Renal pelvis (tissue), 12 donors: ENCODE measurements around the gene LIN37. TPM values are rescaled to one million over a fixed set of nuclear protein-coding genes. Genes with fewer than 3 reads are reported as not detected.

Source experiments
- DNase-seq: peaks from one replicate; pipeline ENCODE4 v3.0.0-alpha.2; 2013
- long read RNA-seq, 16 experiments: transcript quantifications; one replicate each; lab custom pipeline, GENCODE V29; 2026
- polyA plus RNA-seq, 3 donors: library from polyadenylated mRNA; unstranded; fragments of 120-200 nt; gene quantifications; one replicate each; pipeline ENCODE4 v1.2.1, GENCODE V29; 2013; ENCODE audit not compliant: insufficient read length in 3 of 3

Gene LIN37, protein sequence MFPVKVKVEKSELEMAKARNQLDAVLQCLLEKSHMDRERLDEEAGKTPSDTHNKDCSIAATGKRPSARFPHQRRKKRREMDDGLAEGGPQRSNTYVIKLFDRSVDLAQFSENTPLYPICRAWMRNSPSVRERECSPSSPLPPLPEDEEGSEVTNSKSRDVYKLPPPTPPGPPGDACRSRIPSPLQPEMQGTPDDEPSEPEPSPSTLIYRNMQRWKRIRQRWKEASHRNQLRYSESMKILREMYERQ
- polyA plus RNA-seq: 10 to 100 TPM; 13.1 to 14.0 (median 13.8) TPM
- long read RNA-seq, donor 1, partial matches to known transcripts: 0 of 3 reads
- long read RNA-seq, donor 1, other reads (novel, unspliced or antisense): 0 of 3 reads
- long read RNA-seq, donor 2, partial matches to known transcripts: 0 of 3 reads
- long read RNA-seq, donor 2, other reads (novel, unspliced or antisense): 0 of 3 reads
- long read RNA-seq, donor 3, transcript LIN37-201 (9 exons, 1,150 nt): major isoform, 7 of 7 reads
- long read RNA-seq, donor 3, partial matches to known transcripts: 0 of 7 reads
- long read RNA-seq, donor 3, other reads (novel, unspliced or antisense): 0 of 7 reads
- long read RNA-seq, donor 4, partial matches to known transcripts: 0 of 3 reads
- long read RNA-seq, donor 4, other reads (novel, unspliced or antisense): 0 of 3 reads
- long read RNA-seq, donor 5, partial matches to known transcripts: 0 of 3 reads
- long read RNA-seq, donor 5, other reads (novel, unspliced or antisense): 0 of 3 reads
- long read RNA-seq, donor 6, partial matches to known transcripts: 0 of 4 reads
- long read RNA-seq, donor 6, other reads (novel, unspliced or antisense): 0 of 4 reads
- long read RNA-seq, donor 7, partial matches to known transcripts: 0 of 2 reads
- long read RNA-seq, donor 7, other reads (novel, unspliced or antisense): 0 of 2 reads
- long read RNA-seq, donor 8, partial matches to known transcripts: 0 of 2 reads
- long read RNA-seq, donor 8, other reads (novel, unspliced or antisense): 0 of 2 reads
- long read RNA-seq, donor 9, partial matches to known transcripts: 0 of 2 reads
- long read RNA-seq, donor 9, other reads (novel, unspliced or antisense): 0 of 2 reads
- long read RNA-seq, donor 10, partial matches to known transcripts: 0 of 1 reads
- long read RNA-seq, donor 10, other reads (novel, unspliced or antisense): 0 of 1 reads
- long read RNA-seq, donor 11, partial matches to known transcripts: 0 of 2 reads
- long read RNA-seq, donor 11, other reads (novel, unspliced or antisense): 0 of 2 reads
- long read RNA-seq, donor 12, transcript LIN37-201 (9 exons, 1,150 nt): major isoform, 6 of 12 reads
- long read RNA-seq, donor 12, partial matches to known transcripts: 5 of 12 reads
- long read RNA-seq, donor 12, other reads (novel, unspliced or antisense): 0 of 12 reads
- long read RNA-seq, donor 13: 0 reads
- long read RNA-seq, donor 14: 0 reads
- long read RNA-seq, donor 15, partial matches to known transcripts: 0 of 5 reads
- long read RNA-seq, donor 15, other reads (novel, unspliced or antisense): 0 of 5 reads
- long read RNA-seq, donor 16, transcript LIN37-201 (9 exons, 1,150 nt): major isoform, 5 of 5 reads
- long read RNA-seq, donor 16, partial matches to known transcripts: 0 of 5 reads
- long read RNA-seq, donor 16, other reads (novel, unspliced or antisense): 0 of 5 reads

DNA sequence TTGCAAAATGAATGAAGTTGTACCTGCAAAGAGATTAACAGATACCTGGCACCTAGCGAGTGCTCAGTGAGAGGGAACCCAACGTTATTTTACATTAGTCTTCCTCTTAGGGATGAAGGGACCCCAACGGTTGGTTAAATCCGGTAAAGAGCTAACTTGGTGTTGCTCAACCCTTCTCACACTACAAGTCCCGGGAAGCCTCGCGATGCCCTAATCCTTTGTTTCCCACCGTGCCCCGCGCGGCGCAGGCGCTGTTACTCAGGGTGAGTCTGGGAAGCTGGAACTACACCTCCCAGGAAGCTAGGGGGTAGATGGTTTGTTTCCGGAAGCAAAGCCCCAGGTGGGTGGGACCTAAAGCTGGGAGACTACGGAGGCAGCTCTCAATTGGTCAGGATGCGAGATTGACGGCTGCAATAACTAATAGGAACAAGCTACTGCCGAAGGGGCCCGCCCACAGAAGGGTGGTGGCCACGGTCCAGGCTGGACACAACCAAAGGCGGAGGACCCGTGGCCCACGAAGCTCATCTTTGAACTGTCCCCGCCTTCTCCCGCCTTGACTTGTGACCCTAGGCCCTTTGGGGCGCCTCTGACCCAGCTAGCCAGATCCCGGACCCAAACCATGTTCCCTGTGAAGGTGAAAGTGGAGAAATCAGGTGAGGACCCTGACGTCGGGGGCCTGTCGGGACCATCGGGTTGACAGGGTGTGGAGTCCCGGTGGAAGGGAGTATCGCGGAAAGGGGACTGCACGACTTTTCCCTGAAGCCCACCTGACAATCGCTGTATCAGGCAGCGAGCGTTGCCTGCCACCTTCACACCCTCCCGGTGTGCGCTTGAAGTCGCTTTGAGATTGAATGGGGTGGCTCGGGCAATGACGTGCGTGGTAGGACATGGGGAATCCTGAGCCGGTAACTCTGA is at the start of gene LIN37:
LIN37 (plus strand) TSS at position 471 of the 915 bp plus-strand sequence; CDS start at position 620, 149 bp downstream.
- DNase-seq: peak; percentile 99

DNA sequence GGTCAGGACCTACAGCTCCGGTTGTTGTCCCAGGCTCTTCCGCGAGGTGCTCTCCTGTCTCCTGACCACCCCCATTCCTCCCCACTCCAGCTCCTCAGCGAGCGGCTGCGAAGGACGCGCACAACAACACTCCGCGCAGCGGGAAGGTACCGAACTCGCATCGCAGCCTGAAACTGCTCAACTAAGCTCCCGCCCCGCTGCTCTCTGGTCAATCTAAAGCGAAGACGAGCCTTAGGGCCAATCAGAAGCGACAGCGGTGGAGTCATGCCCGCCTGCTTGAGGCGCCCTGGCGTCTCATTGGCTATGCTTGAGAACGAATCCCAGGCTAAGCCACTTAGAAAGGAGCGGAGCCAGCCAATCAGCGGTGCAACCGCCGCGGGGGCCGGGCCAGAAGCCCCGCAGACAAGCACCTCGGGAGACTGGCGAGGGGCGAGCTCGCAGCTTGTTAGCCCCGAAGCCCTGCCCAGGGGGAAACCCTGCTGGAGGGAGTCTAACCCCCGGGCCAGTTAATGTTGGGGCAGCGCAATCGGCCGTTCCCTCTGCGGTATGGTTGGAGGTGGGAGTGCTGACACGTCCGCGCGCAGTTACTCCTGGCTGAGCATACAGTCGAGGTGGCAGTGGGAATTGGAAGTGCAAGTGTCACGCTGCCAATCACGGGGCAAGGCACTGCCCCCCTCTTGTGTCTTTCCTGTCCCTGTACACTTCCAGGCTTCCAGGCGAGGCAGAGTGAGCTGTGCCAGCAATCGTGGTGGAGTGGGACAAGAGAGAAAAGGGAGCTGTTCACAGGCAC is 46.0 kb upstream of the LIN37 start:
- peak; percentile 96 for DNase-seq

DNA sequence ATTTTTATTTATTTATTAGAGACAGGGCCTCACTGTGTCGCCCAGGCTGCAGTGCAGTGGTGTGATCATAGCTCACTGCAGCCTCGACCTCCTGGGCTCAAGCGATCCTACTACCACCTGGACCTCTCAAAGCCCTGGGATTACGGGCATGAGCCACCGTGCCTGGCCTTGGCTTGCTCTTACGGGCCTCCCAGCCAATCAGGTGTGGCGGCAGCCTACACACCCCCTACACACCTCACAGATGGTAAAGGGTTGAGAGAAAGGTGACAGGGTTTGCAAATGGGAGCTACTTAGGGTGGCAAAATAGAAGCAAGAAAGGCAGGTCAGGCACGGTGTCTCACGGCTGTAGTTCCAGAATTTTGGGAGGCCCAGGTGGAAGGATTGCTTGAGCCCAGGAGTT is 45.0 kb upstream of the LIN37 start:
- no peak for DNase-seq

DNA sequence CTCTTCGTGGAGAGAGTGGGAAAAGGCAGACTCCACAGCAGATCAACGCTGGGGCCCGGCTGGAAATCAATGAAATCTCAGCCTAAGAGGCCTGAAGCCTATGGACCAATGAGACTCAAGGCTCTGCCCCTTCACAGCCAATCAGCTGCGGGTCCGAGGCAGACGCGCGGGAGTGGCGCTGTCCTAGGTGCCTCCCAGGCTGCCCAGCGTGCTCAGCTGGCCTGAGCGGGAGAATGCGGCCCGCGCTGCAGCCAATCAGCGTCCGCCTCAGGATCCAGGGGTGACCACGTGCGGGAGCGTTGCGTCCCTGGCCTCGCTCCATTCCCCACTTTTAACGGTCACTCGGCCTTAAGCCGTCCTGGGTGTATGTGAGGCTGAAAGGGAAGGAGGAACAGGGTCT is 44.2 kb upstream of the LIN37 start, which contains the start of gene ZBTB32:
ZBTB32 (plus strand) TSS at position 341 of the 400 bp plus-strand sequence. CDS start 10,069 bp downstream, outside the sequence.
- DNase-seq: peak; percentile 45

DNA sequence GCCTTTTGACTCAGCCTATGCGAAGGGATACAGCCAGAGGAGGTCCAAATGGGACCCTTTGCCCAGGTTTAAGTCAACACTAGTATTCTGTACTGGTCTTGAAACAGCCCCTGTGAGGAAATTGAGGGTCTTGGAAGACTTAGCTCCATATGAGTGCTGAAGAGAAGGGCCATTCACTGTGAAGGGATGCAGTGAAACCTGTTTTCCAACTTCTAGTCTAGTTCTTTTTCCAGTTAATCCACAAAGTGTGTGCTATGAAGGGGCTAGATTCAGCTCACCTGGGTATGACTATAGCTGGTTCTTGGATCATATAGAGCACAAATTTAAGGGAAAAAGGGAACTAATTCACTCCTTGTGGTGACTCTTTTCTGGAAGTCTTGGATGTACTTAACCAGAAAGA is 40.0 kb upstream of the LIN37 start:
- no peak for DNase-seq

DNA sequence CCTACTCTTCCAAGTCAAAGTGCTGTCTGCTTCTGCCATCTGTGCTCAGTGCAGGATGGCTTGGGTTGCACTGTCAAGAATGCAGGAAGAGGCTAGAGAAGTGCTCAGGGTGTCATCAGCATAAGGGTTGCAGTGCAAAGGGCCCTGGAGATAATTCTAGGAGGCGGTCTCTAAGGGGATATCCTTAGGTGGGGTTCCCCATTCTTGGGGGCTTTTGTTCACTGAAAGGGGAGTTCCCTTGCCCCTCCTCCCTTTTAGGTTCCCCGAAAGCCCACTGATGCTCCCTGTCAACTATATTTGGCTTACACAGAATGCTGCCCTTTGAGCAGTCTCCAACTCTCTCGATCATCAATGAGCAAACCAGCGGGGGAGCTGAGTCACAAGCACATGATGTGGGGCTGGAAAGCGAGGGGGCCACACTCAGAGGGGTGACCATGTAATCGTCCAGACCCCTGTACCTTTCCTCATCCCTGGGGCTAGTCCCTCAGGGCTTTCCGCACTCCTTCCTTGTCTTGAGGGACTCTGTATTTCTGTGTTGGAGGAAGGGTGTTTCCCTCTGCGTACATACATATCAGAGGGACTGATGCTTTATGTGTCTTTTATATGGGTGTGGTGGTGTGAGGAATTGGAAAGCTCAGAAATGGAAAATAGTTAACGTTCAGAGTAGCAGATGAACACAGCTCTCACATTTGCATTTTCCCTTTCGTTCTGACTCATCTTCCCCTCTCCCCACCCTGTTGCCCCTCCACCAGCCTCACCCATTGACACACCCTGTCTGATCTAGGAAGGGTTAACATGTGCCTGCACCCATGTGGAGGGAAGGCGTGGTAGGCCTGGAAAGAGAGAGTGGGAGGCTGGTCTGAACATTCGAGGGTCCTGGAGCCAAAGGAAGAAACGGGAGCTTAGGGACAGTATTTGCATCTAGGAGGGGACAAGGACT is 37.3 kb upstream of the LIN37 start:
- DNase-seq: no peak

DNA sequence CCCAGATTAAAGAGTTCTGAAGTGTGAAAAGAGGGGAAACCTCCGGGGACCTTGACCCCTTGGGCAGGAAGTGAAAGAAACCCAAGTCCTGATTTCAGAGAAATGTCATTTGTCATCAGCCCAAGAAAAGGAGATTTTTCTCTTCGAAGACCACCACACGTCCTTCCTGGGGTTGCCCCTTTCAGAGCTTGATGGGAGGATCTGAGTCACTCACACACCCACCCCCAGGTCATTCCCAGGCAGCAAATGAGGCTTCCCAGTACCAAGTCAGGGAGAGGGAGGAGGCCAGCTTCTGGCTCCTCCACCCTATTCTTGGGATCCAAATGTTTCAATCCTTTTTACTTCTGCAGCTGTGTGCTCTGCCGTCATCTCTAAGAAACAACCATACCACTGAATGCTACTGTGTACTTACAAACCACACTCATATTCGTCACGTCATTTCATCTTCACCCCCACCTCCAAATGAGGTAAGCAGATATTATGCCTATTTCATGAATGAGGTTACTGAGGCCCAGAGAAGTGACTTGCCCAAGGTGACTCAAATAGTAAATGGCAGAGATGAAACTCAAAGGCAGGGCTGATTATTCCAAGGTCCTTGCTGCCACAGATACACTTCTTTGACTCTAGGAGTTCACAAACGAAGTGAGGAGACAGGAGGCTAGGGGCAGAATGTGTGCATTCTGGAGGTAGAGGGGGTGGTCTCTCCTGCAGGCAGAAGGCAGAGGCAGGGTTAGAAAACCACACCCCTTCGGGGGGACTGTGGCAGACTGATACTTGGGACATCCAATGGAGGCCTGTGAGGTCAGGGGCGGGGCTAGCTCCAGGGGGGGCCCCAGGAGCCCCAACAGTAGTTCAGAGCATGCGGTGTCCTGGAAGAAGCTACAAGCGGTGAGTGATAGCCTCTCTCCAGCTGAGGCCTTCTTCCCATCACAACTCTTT is 35.5 kb upstream of the LIN37 start:
- DNase-seq: no peak

DNA sequence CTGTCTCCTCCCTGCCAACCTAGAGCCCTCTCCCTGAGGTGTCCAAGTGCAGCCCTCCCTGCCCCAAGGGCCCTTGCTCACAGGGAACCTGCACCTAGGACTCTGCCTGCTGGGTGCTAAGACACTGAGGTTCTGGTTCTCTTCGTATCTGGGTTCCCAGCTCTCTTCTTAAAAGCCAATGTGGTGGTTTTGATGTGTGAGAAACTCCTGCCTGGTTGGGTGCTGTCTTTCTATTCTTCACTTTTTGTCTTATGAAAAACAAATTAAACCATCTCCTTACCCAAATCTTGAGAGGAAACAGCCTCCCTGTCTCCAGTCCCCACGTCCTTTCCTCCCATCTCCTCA is 34.9 kb upstream of the LIN37 start:
- DNase-seq: no peak

DNA sequence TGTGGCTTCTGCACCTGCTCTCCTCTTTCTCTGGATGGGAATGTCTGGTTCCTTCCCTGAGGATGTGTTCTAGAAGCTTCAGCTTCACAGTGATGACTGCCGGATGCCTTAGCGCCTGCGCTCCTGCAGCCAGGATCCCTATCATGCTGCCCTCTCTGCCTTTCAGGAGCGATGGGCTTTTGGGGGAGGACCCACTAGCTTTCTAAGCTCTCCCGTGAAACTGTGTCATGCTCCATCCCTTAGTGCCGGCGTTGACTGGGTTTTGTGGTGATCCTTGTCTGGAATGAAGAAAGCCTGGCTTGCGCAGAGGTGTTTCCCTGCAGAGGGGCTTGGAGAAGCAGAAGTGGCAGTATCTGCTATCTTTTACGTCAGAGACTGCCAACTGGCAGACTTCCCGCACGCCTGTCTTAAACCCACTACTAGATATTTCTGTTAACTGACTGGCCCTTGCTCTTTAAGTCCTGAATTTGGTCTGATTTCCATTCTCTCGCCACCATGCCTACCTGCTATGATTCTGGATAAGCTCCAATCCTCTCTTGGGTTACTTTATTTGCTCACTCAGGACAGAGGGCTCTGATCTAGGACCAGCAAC is 34.4 kb upstream of the LIN37 start:
- DNase-seq: no peak

DNA sequence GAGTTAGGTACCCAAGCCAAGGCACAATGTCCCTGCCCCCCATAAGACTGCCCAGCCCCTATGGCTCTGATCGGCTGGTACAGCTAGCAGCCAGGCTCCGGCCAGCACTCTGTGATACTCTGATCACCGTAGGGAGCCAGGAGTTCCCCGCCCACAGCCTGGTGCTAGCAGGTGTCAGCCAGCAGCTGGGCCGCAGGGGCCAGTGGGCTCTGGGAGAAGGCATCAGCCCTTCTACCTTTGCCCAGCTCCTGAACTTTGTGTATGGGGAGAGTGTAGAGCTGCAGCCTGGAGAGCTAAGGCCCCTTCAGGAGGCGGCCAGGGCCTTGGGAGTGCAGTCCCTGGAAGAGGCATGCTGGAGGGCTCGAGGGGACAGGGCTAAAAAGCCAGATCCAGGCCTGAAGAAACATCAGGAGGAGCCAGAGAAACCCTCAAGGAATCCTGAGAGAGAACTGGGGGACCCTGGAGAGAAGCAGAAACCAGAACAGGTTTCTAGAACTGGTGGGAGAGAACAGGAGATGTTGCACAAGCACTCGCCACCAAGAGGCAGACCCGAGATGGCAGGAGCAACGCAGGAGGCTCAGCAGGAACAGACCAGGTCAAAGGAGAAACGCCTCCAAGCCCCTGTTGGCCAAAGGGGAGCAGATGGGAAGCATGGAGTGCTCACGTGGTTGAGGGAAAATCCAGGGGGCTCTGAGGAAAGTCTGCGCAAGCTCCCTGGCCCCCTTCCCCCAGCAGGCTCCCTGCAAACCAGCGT is 33.6 kb upstream of the LIN37 start:
- no peak for DNase-seq

DNA sequence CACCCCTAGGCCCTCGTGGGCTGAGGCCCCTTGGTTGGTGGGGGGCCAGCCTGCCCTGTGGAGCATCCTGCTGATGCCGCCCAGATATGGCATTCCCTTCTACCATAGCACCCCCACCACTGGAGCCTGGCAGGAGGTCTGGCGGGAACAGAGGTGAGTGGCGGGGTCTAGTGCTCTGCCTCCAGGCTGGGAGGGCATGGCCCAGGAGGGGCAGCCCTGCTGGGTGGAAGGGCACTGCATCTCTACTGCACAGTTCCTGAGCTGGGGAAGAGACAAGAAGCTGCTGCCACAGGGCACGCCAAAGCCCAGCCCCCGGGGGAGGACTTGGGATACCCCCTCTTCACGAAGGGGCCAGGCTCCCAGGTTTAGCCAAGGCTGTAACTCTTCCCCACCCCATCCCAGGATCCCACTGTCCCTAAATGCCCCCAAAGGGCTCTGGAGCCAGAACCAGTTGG is 33.0 kb upstream of the LIN37 start:
- DNase-seq: no peak

DNA sequence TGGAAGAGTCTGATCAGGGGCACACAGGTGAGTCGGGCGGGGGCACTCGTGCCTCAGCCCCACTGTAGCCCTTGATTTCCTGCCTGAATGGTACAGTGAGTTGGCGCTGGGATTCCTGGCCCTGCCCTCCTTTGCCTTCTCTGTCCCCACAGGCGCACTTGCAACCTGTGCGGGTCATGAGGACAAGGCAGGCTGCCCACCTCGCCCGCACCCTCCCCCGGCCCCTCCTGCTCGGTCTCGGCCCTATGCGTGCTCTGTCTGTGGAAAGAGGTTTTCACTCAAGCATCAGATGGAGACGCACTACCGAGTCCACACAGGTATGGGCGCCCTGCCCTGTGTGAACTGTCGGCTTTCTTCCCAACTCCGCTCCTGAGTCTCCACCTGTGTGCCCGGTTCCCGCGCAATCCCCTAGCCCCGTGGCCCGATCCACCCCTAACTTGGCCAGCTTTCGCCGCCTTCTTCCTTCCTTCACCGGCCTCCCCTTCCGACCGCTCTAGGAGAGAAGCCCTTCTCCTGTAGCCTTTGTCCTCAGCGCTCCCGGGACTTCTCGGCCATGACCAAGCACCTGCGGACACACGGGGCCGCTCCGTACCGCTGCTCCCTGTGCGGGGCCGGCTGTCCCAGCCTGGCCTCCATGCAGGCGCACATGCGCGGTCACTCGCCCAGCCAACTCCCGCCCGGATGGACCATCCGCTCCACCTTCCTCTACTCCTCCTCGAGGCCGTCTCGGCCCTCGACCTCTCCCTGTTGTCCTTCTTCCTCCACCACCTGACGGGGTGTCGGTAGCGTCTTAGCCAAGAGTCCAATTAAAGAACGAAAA is 32.2 kb upstream of the LIN37 start:
- DNase-seq: peak; percentile 41

DNA sequence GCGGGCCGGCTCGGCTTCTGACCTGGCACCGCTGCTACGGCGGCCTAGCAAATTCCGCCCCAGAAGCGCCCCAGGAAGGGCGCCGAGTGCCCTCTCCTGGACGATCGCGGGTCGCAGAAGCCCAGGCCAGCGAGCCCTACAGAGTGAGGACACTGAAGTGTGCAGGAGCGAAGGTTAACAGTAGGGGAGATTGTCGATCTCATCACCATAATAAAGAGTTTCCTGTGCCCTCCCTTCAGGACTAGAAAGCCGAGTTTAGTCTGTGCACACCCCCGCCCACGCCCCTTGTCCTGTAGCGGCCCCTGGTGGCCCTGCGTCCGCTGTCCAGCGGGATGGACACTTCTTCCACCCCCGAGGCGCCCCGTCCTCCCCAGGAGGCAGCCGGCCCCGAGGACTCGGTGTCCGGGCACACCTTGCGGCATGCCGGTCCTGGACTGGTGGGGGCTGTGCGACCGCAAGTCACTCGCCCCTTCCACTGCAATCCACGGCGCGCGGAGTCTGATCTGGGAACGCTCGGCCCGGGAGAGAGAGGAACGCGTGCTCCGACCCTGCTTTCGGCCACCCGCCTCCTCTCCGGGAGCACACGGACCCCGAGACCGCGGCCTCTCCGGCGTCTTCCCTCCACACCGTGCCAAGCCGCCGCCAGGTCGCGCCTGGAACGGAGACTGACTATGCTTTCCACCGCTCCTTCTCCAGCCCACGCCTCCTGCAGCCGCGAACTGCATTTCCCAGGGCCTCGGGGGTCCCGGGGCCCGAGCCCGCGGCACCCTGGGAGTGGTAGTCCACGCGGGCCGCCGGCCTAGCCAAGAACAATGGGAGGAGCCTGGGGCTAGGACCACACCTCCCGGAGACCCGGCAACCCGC is 31.3 kb upstream of the LIN37 start:
- DNase-seq: peak; percentile 83
